ENCODE data around the gene KLHL7. TPM values are rescaled to one million over a fixed set of nuclear protein-coding genes. Genes with fewer than 3 reads are reported as not detected.
"Not testable (repeated sequence)": the region's sequence is repeated elsewhere in the genome, so short reads cannot be mapped to it uniquely, and the experiment has no call there.

Gene KLHL7
- total RNA-seq, 1 donor from 2014 or later = 21.6 TPM

DNA sequence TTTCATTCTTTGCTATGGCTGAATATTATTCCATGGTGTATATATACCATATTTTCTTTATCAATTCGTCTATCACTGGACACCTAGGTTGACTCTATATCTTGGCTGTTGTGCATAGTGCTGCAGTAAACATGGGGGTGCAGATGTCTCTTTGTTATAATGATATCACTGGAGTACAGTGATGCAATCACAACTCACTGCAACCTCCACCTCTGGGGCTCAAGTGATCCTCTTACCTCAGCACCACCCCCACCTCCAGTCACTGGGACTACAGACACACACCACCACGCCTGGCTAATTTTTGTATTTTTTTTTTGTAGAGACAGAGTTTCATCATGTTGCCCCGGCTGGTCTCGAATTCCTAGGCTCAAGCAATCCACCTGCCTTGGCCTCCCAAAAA lies 15.6 kb downstream of the KLHL7 start:
- H3K4me1 ChIP-seq = peaks cover 4% of the 10 kb centered on the region
- no peak overlapping the region for H3K4me3 ChIP-seq
- H3K27ac ChIP-seq = no peak overlapping the region
- no peaks in the 10 kb centered on the region for H3K9me3 ChIP-seq
- intact Hi-C loops (cut with DNase I) = no loop called here
- no peaks in the 10 kb centered on the region for H3K27me3 ChIP-seq
- TF ChIP-seq, protein P1, sequence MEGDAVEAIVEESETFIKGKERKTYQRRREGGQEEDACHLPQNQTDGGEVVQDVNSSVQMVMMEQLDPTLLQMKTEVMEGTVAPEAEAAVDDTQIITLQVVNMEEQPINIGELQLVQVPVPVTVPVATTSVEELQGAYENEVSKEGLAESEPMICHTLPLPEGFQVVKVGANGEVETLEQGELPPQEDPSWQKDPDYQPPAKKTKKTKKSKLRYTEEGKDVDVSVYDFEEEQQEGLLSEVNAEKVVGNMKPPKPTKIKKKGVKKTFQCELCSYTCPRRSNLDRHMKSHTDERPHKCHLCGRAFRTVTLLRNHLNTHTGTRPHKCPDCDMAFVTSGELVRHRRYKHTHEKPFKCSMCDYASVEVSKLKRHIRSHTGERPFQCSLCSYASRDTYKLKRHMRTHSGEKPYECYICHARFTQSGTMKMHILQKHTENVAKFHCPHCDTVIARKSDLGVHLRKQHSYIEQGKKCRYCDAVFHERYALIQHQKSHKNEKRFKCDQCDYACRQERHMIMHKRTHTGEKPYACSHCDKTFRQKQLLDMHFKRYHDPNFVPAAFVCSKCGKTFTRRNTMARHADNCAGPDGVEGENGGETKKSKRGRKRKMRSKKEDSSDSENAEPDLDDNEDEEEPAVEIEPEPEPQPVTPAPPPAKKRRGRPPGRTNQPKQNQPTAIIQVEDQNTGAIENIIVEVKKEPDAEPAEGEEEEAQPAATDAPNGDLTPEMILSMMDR (IDR thresholded peaks at IDR 0.05) = no peak
- TF ChIP-seq POLR2A (IDR thresholded peaks at IDR 0.05) (no peak), POLR2AphosphoS5 (IDR thresholded peaks at IDR 0.05; ENCODE audit: insufficient read depth in 1 of 2, low read depth in 1 of 2) (no peak)
- DNase-seq (ENCODE audit: extremely low spot score in 2 of 2) = no peak
- peaks cover 0 to 10% of the 10 kb centered on the region in 2 donors for H3K36me3 ChIP-seq

DNA sequence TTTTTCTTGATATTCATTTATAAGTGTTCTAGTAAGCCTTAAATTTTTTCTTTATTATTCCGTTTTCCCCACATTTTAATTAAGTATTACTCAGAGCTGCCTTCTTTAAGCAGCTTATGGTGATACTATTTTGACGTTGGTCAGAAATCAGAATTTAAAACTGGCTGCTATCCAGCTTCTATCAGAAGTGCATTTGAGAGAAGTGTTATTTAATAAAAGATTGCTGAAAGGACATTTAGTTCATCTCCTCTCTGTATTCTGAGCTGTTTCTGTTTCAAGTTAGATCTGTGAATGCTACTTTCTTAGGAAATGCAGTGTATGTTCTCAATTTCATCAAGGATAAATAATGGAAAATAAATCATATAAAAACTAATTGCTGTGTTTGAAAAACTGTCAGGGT lies 17.4 kb downstream of the KLHL7 start:
- H3K27ac ChIP-seq = no peak overlapping the region
- peaks cover 0 to 28% of the 10 kb centered on the region in 2 donors for H3K36me3 ChIP-seq
- TF ChIP-seq, protein P1 (IDR thresholded peaks at IDR 0.05) = no peak
- no peak for TF ChIP-seq POLR2AphosphoS5 (IDR thresholded peaks at IDR 0.05; ENCODE audit: insufficient read depth in 1 of 2, low read depth in 1 of 2)
- no peak for TF ChIP-seq POLR2A (IDR thresholded peaks at IDR 0.05)

DNA sequence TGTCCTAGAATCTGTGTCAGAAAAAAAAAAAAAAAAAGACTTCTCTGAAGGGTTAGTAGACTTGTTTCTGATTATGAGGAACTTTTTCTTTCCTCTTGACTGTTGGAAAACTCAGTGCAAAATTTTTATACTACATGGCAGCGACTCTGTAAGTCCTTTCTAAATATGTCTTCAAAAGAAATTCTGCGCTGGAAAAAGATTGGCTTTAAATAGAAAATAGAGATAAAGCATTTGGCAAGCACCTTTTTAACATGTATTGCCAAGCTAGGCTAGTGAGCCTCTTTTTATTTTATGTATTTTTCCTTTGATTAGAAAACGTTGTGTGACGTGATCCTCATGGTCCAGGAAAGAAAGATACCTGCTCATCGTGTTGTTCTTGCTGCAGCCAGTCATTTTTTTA lies 17.9 kb downstream of the KLHL7 start:
- Histone ChIP-seq H3K27me3 (no peaks in the 10 kb centered on the region), H3K27ac (no peak overlapping the region), H3K9me3 (no peaks in the 10 kb centered on the region), H3K36me3 (peaks cover 0 to 30% of the 10 kb centered on the region in 2 donors), H3K4me1 (no peaks in the 10 kb centered on the region), H3K4me3 (no peak overlapping the region)
- TF ChIP-seq, protein P1 (IDR thresholded peaks at IDR 0.05) = no peak
- TF ChIP-seq POLR2AphosphoS5 (IDR thresholded peaks at IDR 0.05; ENCODE audit: insufficient read depth in 1 of 2, low read depth in 1 of 2) = no peak
- DNase-seq (ENCODE audit: extremely low spot score in 2 of 2) = no peak
- intact Hi-C loops (cut with DNase I) = no loop called here

More for the DNA sequence above, 17.4 kb downstream of the KLHL7 start:
- no peaks in the 10 kb centered on the region for H3K4me1 ChIP-seq
- no peak overlapping the region for H3K4me3 ChIP-seq
- no peaks in the 10 kb centered on the region for H3K9me3 ChIP-seq
- intact Hi-C loops (cut with DNase I) = no loop called here
- DNase-seq (ENCODE audit: extremely low spot score in 2 of 2) = no peak
- no peaks in the 10 kb centered on the region for H3K27me3 ChIP-seq

DNA sequence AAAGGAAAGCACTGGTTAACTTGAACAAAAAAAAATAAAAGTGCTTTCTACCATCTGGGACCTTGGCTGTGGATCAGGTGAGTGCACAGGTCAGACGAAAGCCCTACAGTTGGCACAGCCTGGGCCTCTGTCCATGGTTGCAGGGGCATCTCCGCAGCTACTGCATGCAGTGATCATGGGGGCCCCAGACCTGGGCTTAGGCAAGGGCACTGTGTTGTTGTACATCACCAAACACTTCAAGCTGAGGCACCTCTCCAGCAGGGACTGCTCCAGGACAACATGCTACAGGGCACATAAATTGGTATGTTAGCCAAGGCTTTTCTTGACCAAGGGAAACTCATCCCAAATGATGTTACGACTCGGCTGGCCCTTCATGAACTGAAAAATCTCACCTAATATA lies 23.5 kb downstream of the KLHL7 start:
- no peaks in the 10 kb centered on the region for H3K27me3 ChIP-seq
- H3K4me3 ChIP-seq = no peak overlapping the region
- peaks cover 0 to 42% of the 10 kb centered on the region in 2 donors for H3K36me3 ChIP-seq
- no peak for DNase-seq (ENCODE audit: extremely low spot score in 2 of 2)
- no peaks in the 10 kb centered on the region for H3K9me3 ChIP-seq
- no peak overlapping the region for H3K27ac ChIP-seq
- intact Hi-C loops (cut with DNase I) = no loop called here
- no peaks in the 10 kb centered on the region for H3K4me1 ChIP-seq
- TF ChIP-seq, protein P1 (IDR thresholded peaks at IDR 0.05) = no peak
- TF ChIP-seq POLR2A (IDR thresholded peaks at IDR 0.05) (no peak), POLR2AphosphoS5 (IDR thresholded peaks at IDR 0.05; ENCODE audit: insufficient read depth in 1 of 2, low read depth in 1 of 2) (no peak)

DNA sequence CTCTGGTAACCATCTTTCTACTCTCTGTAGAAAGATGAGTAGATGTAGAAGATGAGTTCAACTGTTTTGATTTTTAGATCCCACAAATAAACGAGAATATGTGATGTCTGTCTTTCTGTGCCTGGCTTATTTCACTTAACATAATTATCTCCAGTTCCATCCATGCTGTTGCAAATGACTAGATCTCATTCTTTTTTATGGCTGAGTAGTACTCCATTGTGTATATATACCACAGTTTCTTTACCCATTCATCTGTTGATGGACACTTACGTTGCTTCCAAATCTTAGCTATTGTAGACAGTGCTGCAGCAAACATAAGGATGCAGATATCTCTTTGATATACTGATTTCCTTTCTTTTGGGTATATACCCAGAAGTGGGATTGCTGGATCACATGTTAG lies 26.2 kb downstream of the KLHL7 start:
- H3K27ac ChIP-seq; intact Hi-C loops (cut with DNase I): not testable (repeated sequence)

DNA sequence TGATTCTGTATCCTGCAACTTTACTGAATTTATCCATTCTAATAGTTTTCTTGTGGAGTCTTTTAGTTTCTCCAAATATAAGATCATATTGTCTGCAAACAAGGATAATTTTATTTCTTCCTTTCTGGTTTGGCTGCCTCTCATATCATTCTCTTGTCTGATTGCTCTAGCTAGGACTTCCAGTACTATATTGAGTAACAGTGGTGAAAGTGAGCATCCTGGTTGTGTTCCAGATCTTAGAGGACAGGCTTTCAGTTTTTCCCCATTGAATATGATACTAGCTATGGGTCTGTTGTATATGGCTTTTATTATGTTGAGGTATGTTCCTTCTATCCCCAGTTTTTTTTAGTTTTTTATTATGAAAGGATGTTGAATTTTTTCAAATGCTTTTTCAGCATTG lies 28.2 kb downstream of the KLHL7 start:
- Histone ChIP-seq H3K9me3 (no peaks in the 10 kb centered on the region), H3K36me3 (peaks cover 0 to 9% of the 10 kb centered on the region in 2 donors), H3K27ac (no peak overlapping the region), H3K4me1 (no peaks in the 10 kb centered on the region), H3K27me3 (no peaks in the 10 kb centered on the region), H3K4me3 (no peak overlapping the region)
- no peak for DNase-seq (ENCODE audit: extremely low spot score in 2 of 2)
- TF ChIP-seq, protein P1 (IDR thresholded peaks at IDR 0.05) = no peak
- TF ChIP-seq POLR2A (IDR thresholded peaks at IDR 0.05) (no peak), POLR2AphosphoS5 (IDR thresholded peaks at IDR 0.05; ENCODE audit: insufficient read depth in 1 of 2, low read depth in 1 of 2) (no peak)
- intact Hi-C loops (cut with DNase I) = no loop called here

More for the DNA sequence above, 26.2 kb downstream of the KLHL7 start:
- peaks cover 0 to 26% of the 10 kb centered on the region in 2 donors for H3K36me3 ChIP-seq
- not testable (repeated sequence) for H3K27me3 ChIP-seq; H3K9me3 ChIP-seq; H3K4me1 ChIP-seq; DNase-seq (ENCODE audit: extremely low spot score in 2 of 2); H3K4me3 ChIP-seq

Data from vagina (tissue), 2 donors.